ENCODE results near the gene TMIE.

TMIE gene

GRCh38 chr3:46669191-46669999 lies 31.8 kb upstream of the TMIE start:
- DNase-seq: no peak

GRCh38 chr3:46670000-46670890 lies 30.9 kb upstream of the TMIE start:
- no peak for DNase-seq

GRCh38 chr3:46670891-46671427 lies 30.2 kb upstream of the TMIE start:
- DNase-seq: no peak

- DNase-seq: no peak
Measured at GRCh38 chr3:46671541-46672348, 29.4 kb upstream of the TMIE start.

GRCh38 chr3:46672349-46672695 lies 28.9 kb upstream of the TMIE start:
- DNase-seq: no peak

GRCh38 chr3:46673151-46674030 lies 27.8 kb upstream of the TMIE start:
- no peak for DNase-seq

- no peak for DNase-seq
Measured at GRCh38 chr3:46674031-46674845, 27.0 kb upstream of the TMIE start.

GRCh38 chr3:46675426-46675825 lies 25.8 kb upstream of the TMIE start:
- DNase-seq: no peak

GRCh38 chr3:46675843-46676567 lies 25.2 kb upstream of the TMIE start:
- no peak for DNase-seq

GRCh38 chr3:46676601-46677410 lies 24.4 kb upstream of the TMIE start:
- DNase-seq: no peak

GRCh38 chr3:46677411-46677726 lies 23.8 kb upstream of the TMIE start:
- DNase-seq: no peak

- DNase-seq: no peak
Measured at GRCh38 chr3:46678280-46678679, 22.9 kb upstream of the TMIE start.

- DNase-seq: no peak
Measured at GRCh38 chr3:46679681-46680080, 21.5 kb upstream of the TMIE start.

- DNase-seq: no peak
Measured at GRCh38 chr3:46680298-46680826, 20.8 kb upstream of the TMIE start.

- DNase-seq: no peak
Measured at GRCh38 chr3:46681387-46681786, 19.8 kb upstream of the TMIE start.

GRCh38 chr3:46681856-46682540 lies 19.2 kb upstream of the TMIE start:
- DNase-seq: no peak

- no peak for DNase-seq
Measured at GRCh38 chr3:46682974-46683373, 18.2 kb upstream of the TMIE start.

GRCh38 chr3:46684891-46685290 lies 16.3 kb upstream of the TMIE start:
- DNase-seq: no peak

GRCh38 chr3:46685446-46685845 lies 15.7 kb upstream of the TMIE start:
- DNase-seq: no peak
